Loucy (cell line): Measurements from ENCODE around the gene NPTN.

Experiments
- H2AFZ ChIP-seq: fragments of 200-600 bp; sonication (generic); 2 replicates; pipeline ENCODE4 v1.6.0; 2016; ENCODE audit warnings: antibody characterized with exemption, mild to moderate bottlenecking, low read length, moderate library complexity
- H3F3A ChIP-seq: fragments of 200-600 bp; 2 replicates; pipeline ENCODE4 v1.6.0; 2016; ENCODE audit warnings: antibody characterized with exemption, low read depth, mild to moderate bottlenecking
- H3K27me3 ChIP-seq: fragments of 200-600 bp; sonication (generic); 2 replicates; pipeline ENCODE4 v1.6.1; 2014; ENCODE audit warnings: low read length, mild to moderate bottlenecking; ENCODE audit not compliant: insufficient read depth, poor library complexity, severe bottlenecking
- H3K36me3 ChIP-seq: fragments of 200-600 bp; sonication (generic); 2 replicates; pipeline ENCODE4 v1.6.1; 2016; ENCODE audit warnings: low read length; ENCODE audit not compliant: insufficient read depth
- H3K4me1 ChIP-seq: fragments of 200-600 bp; sonication (generic); 2 replicates; pipeline ENCODE4 v1.5.1; 2014; ENCODE audit warnings: low read length, mild to moderate bottlenecking; ENCODE audit not compliant: insufficient read depth, poor library complexity, severe bottlenecking
- H3K4me2 ChIP-seq: fragments of 200-600 bp; sonication (generic); 2 replicates; pipeline ENCODE4 v1.6.0; 2014; ENCODE audit warnings: antibody characterized with exemption, low read length, low read depth, mild to moderate bottlenecking; ENCODE audit not compliant: poor library complexity, severe bottlenecking
- H3K4me3 ChIP-seq: fragments of 200-600 bp; sonication (generic); 2 replicates; pipeline ENCODE4 v1.5.1; 2014; ENCODE audit warnings: low read length, mild to moderate bottlenecking, mixed read lengths; ENCODE audit not compliant: poor library complexity, severe bottlenecking
- H3K79me2 ChIP-seq: fragments of 200-600 bp; sonication (generic); 2 replicates; pipeline ENCODE4 v1.6.1; 2014; ENCODE audit warnings: low read length; ENCODE audit not compliant: insufficient read depth
- H3K9ac ChIP-seq: fragments of 200-600 bp; sonication (generic); 2 replicates; pipeline ENCODE4 v1.6.0; 2014; ENCODE audit warnings: mild to moderate bottlenecking, low read depth, low read length, moderate library complexity; ENCODE audit not compliant: poor library complexity, severe bottlenecking
- H3K9me2 ChIP-seq: fragments of 200-600 bp; sonication (generic); replicated peaks from 2 replicates; pipeline ENCODE4 v1.6.1; 2016; ENCODE audit warnings: low read depth, low read length, mixed read lengths
- H3K9me3 ChIP-seq: fragments of 200-600 bp; sonication (generic); 2 replicates; pipeline ENCODE4 v1.6.1; 2014; ENCODE audit warnings: mild to moderate bottlenecking, antibody characterized with exemption, low read length, low read depth; ENCODE audit not compliant: insufficient read depth
- H4K20me1 ChIP-seq: fragments of 200-600 bp; sonication (generic); 2 replicates; pipeline ENCODE4 v1.6.0; 2014; ENCODE audit warnings: antibody characterized with exemption, low read length, mild to moderate bottlenecking; ENCODE audit not compliant: insufficient read depth, poor library complexity, severe bottlenecking
- CTCF ChIP-seq: fragments of 200-600 bp; sonication (generic); conservative IDR thresholded peaks from 2 replicates; pipeline ENCODE4 v1.5.1; 2014; ENCODE audit warnings: mild to moderate bottlenecking, antibody characterized with exemption, low read length
- EZH2phosphoT487 ChIP-seq: fragments of 200-600 bp; IDR thresholded peaks from 2 replicates; pipeline ENCODE4 v1.6.1; 2018; ENCODE audit warnings: antibody characterized with exemption, mild to moderate bottlenecking, moderate library complexity, borderline replicate concordance

NPTN gene

GRCh38 chr15:73596174-73596573 lies 37.0 kb downstream of the NPTN start:
- peaks cover 14% of the 10 kb centered on the region for H4K20me1 ChIP-seq

GRCh38 chr15:73594109-73594508 lies 39.1 kb downstream of the NPTN start:
- Histone ChIP-seq H3K9me2 (no peaks in the 10 kb centered on the region), H3K36me3 (peaks cover 28% of the 10 kb centered on the region; the same call in 1 of the 2 replicates), H3K4me1 (no peaks in the 10 kb centered on the region), H3K4me2 (no peak overlapping the region), H3K4me3 (no peak overlapping the region), H3K79me2 (peaks cover 55% of the 10 kb centered on the region; the same call in 1 of the 2 replicates), H4K20me1 (peaks cover 9% of the 10 kb centered on the region), H3F3A (no peaks in the 10 kb centered on the region), H3K27me3 (no peaks in the 10 kb centered on the region), H2AFZ (no peak overlapping the region), H3K9me3 (no peaks in the 10 kb centered on the region), H3K9ac (no peak overlapping the region)
- TF ChIP-seq EZH2phosphoT487 (no peak), CTCF (no peak)

More at GRCh38 chr15:73596174-73596573, 37.0 kb downstream of the NPTN start:
- Histone ChIP-seq H3K79me2 (peaks cover 72% of the 10 kb centered on the region), H2AFZ (no peak overlapping the region), H3K9ac (no peak overlapping the region), H3K36me3 (peaks cover 9% of the 10 kb centered on the region; the same call in 1 of the 2 replicates), H3K4me3 (no peak overlapping the region), H3K4me2 (no peak overlapping the region), H3K9me2 (no peaks in the 10 kb centered on the region), H3K9me3 (no peaks in the 10 kb centered on the region), H3K27me3 (no peaks in the 10 kb centered on the region), H3F3A (no peaks in the 10 kb centered on the region), H3K4me1 (peaks cover under 1% of the 10 kb centered on the region)
- TF ChIP-seq CTCF (no peak), EZH2phosphoT487 (no peak)

- Histone ChIP-seq H2AFZ (no peak overlapping the region), H3K36me3 (peaks cover 35% of the 10 kb centered on the region; the same call in 1 of the 2 replicates), H3K4me1 (no peaks in the 10 kb centered on the region), H3K9me2 (no peaks in the 10 kb centered on the region), H4K20me1 (peaks cover 7% of the 10 kb centered on the region), H3K9ac (no peak overlapping the region), H3F3A (no peaks in the 10 kb centered on the region), H3K79me2 (peaks cover 49% of the 10 kb centered on the region; the same call in 1 of the 2 replicates), H3K4me3 (no peak overlapping the region), H3K9me3 (no peaks in the 10 kb centered on the region), H3K27me3 (no peaks in the 10 kb centered on the region), H3K4me2 (no peak overlapping the region)
- TF ChIP-seq EZH2phosphoT487 (no peak), CTCF (no peak)
Observed at GRCh38 chr15:73593304-73594074, 39.7 kb downstream of the NPTN start.
